NCI-H774 (cell line): Measurements from ENCODE around the gene OTOGL.
"Not testable (repeated sequence)": the region's sequence is repeated elsewhere in the genome, so short reads cannot be mapped to it uniquely, and the experiment has no call there.

ENCODE experiments used
- DNase-seq: peaks from one replicate; lab custom pipeline; 2025; lab: John Stamatoyannopoulos, UW

Gene OTOGL

GRCh38 chr12:80120994-80121393, 21.7 kb downstream of the OTOGL start:
- no peak for DNase-seq

- no peak for DNase-seq
These were observed 22.3 kb downstream of the OTOGL start for GRCh38 chr12:80121661-80122060.

DNA sequence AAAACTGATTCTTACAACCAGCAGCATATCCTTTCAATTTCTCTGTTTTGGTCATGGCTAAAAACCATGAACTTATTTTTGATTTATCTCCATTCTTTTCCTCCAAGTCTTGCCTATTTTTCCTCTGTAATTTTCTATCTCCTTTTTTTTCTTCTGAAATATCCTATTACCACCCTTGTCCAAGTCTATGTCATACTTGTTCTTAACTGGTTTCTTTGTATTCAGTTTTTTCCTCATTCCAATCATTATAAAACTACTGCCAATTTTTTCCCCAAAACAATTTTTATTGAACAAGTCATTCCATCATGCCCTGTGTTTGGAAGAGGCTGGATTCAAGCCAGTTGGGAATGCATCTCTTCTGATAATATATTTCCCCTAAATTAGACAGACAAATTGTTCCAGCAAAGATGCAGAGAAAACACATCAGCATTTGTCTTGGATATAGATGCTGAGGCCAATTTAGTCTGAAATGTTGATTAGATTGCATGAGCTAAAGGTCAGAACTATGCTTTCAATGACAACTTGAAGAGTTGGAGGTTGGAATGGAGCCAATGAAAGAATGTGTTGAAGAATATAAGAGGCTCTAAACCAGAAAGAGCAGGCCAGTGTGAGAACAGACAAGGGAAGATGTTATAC, 30.7 kb downstream of the OTOGL start:
- DNase-seq = no peak

DNA sequence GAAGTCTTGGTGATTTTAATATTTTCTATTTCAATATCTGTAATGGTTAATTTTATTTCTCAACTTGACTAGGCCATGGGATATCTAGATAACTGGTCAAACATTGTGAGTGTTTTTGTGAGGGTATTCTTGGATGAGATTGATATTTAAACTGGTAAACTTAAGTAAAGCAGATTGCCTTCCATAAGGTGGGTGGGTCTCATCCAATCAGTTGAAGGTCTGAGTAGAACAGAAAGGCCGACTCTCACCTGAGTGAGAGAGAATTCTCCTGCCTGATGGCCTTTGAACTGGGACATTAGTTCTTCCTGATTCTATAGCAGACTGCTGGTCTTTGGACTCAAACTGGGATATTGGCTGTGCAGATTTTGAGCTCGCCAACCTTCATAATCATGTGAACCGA, 36.3 kb downstream of the OTOGL start:
- DNase-seq = no peak

- no peak for DNase-seq
These were observed 40.7 kb downstream of the OTOGL start for GRCh38 chr12:80140005-80140404.

GRCh38 chr12:80142640-80143039, 43.3 kb downstream of the OTOGL start:
- no peak for DNase-seq

DNA sequence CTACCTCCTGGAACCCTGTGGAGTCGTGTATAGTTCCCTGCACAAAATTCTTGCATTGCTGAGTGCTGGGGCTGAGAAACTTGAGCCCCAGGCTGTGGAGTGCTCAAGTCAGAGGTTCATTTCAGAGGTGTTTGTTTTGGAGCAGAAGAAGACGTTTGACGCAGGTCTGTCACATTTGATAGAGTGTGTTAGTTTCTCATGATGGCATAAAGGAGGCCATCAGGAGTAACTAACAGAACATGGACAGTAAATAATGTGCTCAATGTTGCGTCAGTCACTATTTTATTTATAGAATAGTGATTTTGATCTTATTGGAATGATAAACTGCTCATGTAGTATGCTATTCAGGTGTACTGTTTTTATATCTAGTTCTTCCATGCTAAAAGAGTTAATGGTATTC, 44.2 kb downstream of the OTOGL start:
- DNase-seq = no peak

GRCh38 chr12:80149547-80150313, 50.4 kb downstream of the OTOGL start:
- DNase-seq = not testable (repeated sequence)

DNA sequence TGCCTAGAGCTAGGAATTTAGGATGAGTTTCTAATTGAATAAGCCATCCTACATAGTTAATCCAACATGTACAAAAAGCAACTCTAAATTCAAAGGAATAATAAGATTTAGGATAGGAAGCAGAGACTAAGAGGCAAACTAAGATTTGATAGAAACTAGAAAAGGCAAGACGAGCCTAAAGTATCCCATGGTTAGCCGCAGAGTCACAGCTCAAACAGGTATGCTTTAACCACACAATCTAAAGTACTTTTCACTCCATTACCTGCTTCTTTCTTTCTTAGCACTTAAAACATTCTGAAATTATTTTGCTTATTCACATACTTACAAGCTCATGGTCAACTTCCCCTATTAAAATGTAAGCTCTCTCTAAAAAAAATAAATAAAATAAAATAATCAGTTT, 51.8 kb downstream of the OTOGL start:
- no peak for DNase-seq

DNA sequence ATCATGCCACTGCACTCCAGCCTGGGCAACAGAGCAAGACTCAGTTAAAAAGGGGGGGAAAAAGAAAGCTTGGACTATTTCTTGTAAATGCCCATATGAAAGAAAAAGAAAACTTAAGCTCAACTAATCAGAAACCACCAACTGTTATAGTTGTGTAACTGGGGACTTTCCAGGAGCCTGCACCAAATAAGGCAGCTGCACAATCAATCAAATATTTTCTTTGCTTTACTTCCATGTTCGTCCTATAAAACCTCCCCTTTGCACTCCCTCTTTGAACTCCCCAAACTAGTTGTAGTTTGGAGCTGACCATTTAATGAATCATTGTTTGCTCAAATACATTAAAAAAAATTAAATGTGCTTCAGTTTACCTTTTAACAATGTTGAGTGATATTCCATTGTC, 54.9 kb downstream of the OTOGL start:
- no peak for DNase-seq

GRCh38 chr12:80156306-80156705, 57.0 kb downstream of the OTOGL start:
- DNase-seq = no peak

DNA sequence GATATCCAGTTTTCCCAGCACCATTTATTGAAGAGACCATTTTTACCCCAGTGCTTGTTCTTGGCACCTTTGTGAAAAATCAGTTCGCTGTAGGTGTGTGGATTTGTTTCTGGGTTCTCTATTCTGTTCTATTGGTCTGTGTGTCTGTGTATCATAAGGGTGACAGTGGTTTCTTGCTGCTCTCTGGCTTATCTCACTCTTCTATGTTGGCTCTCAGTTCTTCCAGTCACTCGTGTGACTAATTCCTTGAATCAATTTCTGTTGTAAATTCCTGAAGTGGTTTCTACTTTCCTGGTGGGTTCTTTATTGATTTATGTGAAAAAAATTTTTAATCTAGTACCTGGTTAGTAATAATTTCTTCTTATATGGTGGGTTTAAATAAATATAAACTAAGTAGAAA, 58.3 kb downstream of the OTOGL start:
- no peak for DNase-seq

DNA sequence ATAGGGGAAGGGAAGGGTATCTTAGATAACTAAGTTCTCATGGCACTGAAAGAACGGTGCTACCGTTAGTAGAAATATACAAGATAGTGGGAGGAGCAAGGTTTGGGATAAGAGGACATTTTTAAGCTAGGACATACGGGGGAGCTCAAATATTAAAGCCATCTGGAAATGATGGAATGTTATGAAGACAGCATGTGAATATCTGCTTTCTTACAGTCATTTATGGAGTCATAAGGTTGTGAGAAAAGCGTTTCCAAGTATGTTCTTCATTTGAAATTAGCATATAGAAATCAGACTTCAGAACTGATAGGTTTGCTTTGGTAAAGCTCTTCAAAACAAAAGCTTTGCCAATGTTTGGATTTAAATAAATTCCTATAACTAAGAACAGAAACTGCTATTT, 62.3 kb downstream of the OTOGL start:
- no peak for DNase-seq

DNA sequence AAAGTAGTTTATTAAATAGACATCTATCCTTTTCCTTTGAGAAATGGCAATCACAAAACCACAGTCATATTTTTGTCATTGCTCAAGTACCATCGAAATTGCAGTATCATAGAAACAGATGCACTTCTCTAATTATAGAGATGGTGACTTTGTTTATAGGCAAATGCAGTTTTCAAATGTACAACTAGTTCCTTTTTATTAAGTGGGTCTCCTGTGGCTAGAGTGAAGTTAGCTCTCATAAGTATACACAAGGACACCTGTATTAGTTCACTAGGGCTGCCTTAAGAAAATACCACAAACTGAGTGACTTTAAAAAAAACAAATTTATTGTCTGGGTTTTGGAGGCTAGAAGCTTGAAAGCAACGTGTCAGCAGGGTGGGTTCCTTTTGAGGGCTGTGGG, 62.8 kb downstream of the OTOGL start:
- no peak for DNase-seq

GRCh38 chr12:80165746-80166145, 66.4 kb downstream of the OTOGL start:
- DNase-seq = no peak

DNA sequence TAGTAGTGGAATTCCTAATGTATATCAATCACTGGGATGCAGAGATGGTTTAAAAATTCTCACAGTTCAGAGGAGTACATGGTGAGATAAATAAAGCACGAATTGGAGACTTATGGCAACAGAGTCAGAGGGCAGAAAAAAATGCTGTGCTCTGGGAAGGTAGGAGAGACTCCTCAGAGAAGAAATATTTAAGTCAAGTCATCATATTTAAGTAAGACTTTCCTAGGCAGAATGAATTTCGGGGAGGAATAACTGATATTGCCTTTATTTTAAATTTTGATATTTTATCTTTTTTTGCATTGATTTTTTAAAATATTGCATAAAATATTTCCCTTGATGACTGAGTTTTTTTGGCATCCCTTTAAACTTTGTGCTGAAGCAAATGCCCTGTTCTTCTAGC, 67.4 kb downstream of the OTOGL start:
- DNase-seq = no peak

DNA sequence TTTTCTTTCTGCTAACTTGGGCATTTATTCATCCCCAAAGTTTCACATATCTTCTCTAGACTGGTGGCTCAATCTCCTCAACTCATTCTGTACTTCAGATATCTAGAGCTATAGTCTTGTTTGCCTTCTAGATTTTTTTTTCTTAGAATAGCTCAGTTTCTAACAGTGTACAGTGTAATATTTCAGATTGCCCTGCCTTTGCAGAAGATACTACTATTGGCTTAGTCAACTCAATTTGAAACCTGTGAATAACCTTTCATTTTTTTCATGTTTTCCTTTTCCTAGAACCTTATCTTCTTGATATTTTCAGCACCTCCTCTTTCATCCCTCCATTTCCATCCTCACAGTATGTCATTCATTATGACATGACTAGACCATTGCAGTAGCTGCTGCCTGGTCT, 69.6 kb downstream of the OTOGL start:
- no peak for DNase-seq

DNA sequence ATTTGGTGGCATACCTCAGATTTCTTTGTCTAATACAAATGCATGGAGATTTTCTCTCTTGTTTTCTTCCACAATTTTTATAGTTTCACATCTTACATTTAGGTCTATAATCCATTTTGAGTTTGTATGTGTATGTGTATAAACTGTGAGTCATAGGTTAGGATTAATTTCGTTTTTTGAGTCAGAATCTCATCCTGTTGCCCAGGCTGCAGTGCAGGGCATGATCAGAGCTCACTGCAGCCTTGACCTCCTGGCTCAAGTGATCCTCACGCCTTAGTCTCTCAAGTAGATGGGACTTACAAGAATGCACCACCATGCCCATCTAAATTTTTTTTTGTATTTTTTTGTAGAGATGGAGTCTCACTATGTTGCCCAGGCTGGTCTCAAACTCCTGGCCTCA, 71.6 kb downstream of the OTOGL start:
- DNase-seq = no peak

DNA sequence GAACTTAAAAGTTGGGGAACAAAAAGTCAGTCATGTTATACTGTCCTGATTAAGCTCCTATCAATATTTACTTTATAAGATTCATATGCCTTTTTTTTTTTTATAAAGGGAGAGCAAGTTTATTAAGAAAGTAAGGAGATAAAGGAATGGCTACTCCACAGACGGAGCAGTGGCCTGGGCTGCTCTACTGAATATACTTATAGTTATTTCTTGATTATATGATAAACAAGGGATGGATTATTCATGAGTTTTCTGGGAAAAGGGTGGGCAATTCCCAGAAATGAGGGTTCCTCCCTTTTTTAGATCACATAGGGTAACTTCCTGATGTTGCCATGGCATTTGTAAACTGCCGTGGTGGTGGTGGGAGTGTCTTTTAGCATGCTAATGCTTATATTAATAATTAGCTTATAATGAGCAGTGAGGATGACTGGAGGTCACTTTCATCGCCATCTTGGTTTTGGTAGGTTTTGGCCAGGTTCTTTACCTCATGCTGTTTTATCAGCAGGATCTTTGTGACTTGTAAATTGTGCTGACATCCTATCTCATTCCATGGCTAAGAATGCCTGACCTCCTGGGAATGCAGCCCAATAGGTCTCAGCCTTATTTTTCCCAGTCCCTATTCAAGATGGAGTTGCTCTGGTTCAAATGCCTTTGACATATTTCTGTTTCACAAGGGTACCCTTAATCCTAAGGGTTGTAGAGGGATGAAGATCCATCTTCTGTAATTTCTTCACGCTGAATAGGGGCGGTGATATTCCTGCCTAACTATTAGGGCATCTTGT, 73.9 kb downstream of the OTOGL start:
- DNase-seq = no peak

DNA sequence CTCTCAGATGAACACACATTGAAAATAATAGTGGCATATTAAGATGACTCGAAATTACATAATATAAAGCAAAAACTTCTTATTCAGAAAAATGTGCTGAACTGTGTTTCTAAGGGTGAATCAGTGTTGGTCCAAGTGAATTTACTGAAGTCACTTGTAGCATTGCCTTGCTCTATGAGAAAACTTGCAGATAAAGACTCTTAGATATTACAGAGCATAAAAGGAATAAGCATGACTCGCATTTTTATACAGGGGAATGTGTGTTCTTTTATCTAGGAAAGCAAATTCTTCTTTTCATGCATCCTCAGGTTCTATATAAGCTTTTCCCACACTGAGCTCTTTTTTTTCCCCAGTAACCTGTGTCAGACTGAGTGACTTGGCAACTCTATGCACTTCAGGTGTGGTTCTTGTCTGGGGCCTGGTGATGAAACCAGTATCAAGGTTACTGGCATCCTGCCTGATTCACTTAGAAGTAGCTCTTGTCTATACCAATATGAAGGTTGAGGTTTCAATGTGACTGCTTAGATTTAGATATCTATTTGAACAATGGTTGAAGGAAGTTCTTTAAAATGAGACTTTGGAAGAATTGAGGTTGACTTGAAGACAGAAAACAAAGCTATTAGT, 76.1 kb downstream of the OTOGL start:
- DNase-seq = no peak

DNA sequence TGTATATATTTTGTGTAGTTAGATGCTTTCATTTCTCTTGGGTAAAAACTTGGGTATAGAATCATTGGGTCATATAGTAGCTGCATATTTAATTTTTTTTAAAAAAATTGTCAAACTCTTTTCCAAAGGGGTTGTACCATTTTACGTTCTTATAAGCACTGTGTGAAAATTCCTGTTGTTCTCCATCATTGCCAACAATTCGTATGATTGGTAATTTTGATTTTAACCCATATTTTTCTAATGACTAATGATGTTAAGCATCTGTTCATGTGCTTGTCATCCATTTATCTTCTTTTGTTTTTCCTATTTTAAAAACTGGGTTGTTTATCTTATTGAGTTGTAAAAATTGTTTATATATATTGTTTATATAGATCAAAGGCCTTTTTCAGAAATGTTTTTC, 77.4 kb downstream of the OTOGL start:
- DNase-seq = no peak

DNA sequence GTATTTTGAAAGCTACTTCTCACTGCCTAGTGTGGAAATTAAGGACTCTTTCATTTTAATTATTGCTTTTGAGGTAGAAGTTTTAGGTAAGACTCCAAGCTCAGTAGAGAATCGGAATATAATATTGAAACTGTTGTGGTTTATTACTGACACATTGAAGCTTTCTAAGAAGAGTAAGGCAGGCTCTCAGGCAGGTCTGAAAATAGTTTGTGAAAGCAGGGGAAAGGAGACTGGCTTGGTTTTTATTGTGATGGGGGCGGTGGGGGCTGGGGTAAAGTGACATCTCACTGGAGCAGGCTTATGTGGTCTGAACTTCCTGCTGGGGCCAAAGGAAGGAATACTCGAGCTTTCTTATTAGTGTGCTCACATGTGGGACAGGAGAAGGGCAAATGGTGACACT, 79.5 kb downstream of the OTOGL start:
- DNase-seq = no peak

DNA sequence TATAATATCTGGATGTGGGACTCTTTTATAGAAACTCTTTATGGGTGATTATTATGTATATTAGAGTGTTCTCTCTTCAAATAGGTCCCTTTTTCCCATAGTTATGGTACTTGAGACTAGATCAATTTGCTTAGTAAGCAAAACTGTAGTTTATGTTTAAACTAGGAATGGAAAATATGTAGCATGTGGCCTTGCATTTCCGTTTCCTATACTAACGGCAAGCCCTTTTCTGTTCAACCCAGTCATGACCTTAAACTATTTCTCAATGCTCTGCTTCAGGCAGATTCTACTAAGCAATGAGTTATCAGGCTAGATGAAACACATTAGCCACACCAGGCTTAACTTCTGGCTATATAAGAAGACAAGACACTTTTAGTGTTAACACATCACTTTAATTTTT, 84.6 kb downstream of the OTOGL start:
- DNase-seq = no peak
